Liver (tissue), 9 donors: Measurements from ENCODE around the gene TCEAL3. TPM values are rescaled to one million over a fixed set of nuclear protein-coding genes. Genes with fewer than 3 reads are reported as not detected.

Experiments used
- DNase-seq: peaks from one replicate; pipeline ENCODE4 v3.0.0-alpha.2; 2017; ENCODE audit warnings: low spot score
- H3K27ac ChIP-seq, 2 donors: one replicate each; pipeline ENCODE4 v1.7.0; 2013; ENCODE audit warnings: inconsistent platforms in 2 of 2, low read length in 2 of 2, control low read depth in 1 of 2, low read depth in 1 of 2, mild to moderate bottlenecking in 1 of 2
- H3K27me3 ChIP-seq, 4 donors: one replicate each; pipeline versions ENCODE4 v1.6.1 to v1.7.0; 2013; ENCODE audit warnings: low read length in 3 of 4, inconsistent platforms in 1 of 4, mild to moderate bottlenecking in 1 of 4, moderate library complexity in 1 of 4; ENCODE audit not compliant: control insufficient read depth in 4 of 4, insufficient read depth in 4 of 4
- H3K36me3 ChIP-seq, 4 donors: one replicate each; pipeline versions ENCODE4 v1.6.1 to v1.7.0; 2013; ENCODE audit warnings: low read length in 3 of 4, mild to moderate bottlenecking in 3 of 4, low read depth in 1 of 4, moderate library complexity in 1 of 4; ENCODE audit not compliant: control insufficient read depth in 4 of 4, insufficient read depth in 3 of 4
- H3K4me1 ChIP-seq, 4 donors: one replicate each; pipeline versions ENCODE4 v1.6.1 to v1.7.0; 2013; ENCODE audit warnings: low read length in 3 of 4, mild to moderate bottlenecking in 3 of 4, moderate library complexity in 1 of 4; ENCODE audit not compliant: control insufficient read depth in 4 of 4, insufficient read depth in 4 of 4
- H3K4me3 ChIP-seq, 3 donors: one replicate each; pipeline versions ENCODE4 v1.6.1 to v1.7.0; 2013; ENCODE audit warnings: low read length in 3 of 3, control low read depth in 1 of 3, low read depth in 1 of 3, mild to moderate bottlenecking in 1 of 3
- H3K9ac ChIP-seq, 2 donors: one replicate each; pipeline ENCODE4 v1.7.0; 2013; ENCODE audit warnings: low read length in 2 of 2, mild to moderate bottlenecking in 2 of 2, moderate library complexity in 2 of 2, control low read depth in 1 of 2, low read depth in 1 of 2
- H3K9me3 ChIP-seq, 4 donors: one replicate each; pipeline versions ENCODE4 v1.6.1 to v1.7.0; 2013; ENCODE audit warnings: low read length in 3 of 4; ENCODE audit not compliant: control insufficient read depth in 4 of 4
- EGR1 ChIP-seq, 2 donors: IDR thresholded peaks; 2 replicates each; pipeline ENCODE4 v1.6.1; 2016 to 2018; ENCODE audit warnings: antibody characterized with exemption in 2 of 2, low read depth in 2 of 2
- GABPA ChIP-seq, 2 donors: IDR thresholded peaks in 1 of 2; conservative IDR thresholded peaks in 1 of 2; 2 replicates each; pipeline ENCODE4 v1.6.1; 2016; ENCODE audit warnings: antibody characterized with exemption in 2 of 2, mild to moderate bottlenecking in 1 of 2, moderate library complexity in 1 of 2
- HNF4A ChIP-seq, 2 donors: conservative IDR thresholded peaks; 2 replicates each; pipeline ENCODE4 v1.6.1; 2016; ENCODE audit warnings: antibody characterized with exemption in 2 of 2, mild to moderate bottlenecking in 2 of 2
- HNF4G ChIP-seq: IDR thresholded peaks from 2 replicates; pipeline ENCODE4 v1.6.1; 2016; ENCODE audit warnings: antibody characterized with exemption
- JUND ChIP-seq, 2 donors: IDR thresholded peaks; 2 replicates each; pipeline ENCODE4 v1.6.1; 2016; ENCODE audit warnings: antibody characterized with exemption in 2 of 2
- NR2F2 ChIP-seq: IDR thresholded peaks from 2 replicates; pipeline ENCODE4 v1.6.1; 2016; ENCODE audit warnings: antibody characterized with exemption
- RAD21 ChIP-seq, 2 donors: IDR thresholded peaks; 2 replicates each; pipeline ENCODE4 v1.6.1; 2016; ENCODE audit warnings: antibody characterized with exemption in 2 of 2, mild to moderate bottlenecking in 2 of 2
- RXRA ChIP-seq, 2 donors: IDR thresholded peaks; 2 replicates each; pipeline ENCODE4 v1.6.1; 2017 to 2018; ENCODE audit warnings: antibody characterized with exemption in 2 of 2, mild to moderate bottlenecking in 1 of 2
- WGBS: extraction: QIAGEN DNeasy Blood & Tissue Kit; methylation state at CpG from one replicate; pipeline ENCODE4 v1.1.7; 2013; 5-methylcytosine and 5-hydroxymethylcytosine counted together
- polyA plus RNA-seq, 2 donors: library from polyadenylated mRNA; stranded (reverse) in 1 of 2; unstranded in 1 of 2; fragments of 200-250 nt in 1 of 2; fragments of >200 nt in 1 of 2; fragmentation: Nextera tagmentation in 1 of 2; extraction: Ambion mirVana in 1 of 2; gene quantifications; one replicate each; pipeline versions ENCODE4 v1.2.1 to v1.2.3, GENCODE V29; 2013 to 2015
- total RNA-seq, 2 donors: library from RNA; depleted of rRNA; stranded (reverse); fragments of >200 nt; gene quantifications; one replicate each; pipeline ENCODE4 v1.2.3, GENCODE V29; 2014
- TF ChIP-seq, protein P1 (sequence below): fragments of 150-350 bp; IDR thresholded peaks from 2 replicates; pipeline ENCODE4 v1.5.1; 2017; ENCODE audit warnings: improper control_type of control experiment, low read depth, low read length; ENCODE audit not compliant: missing input control
- TF ChIP-seq, protein P2 (sequence below): IDR thresholded peaks from 2 replicates; pipeline ENCODE4 v1.6.1; 2016; ENCODE audit warnings: antibody characterized with exemption
- TF ChIP-seq, protein P3 (sequence below): IDR thresholded peaks from 2 replicates; pipeline ENCODE4 v1.6.1; 2016; ENCODE audit warnings: antibody characterized with exemption
- TF ChIP-seq, protein P4 (sequence below): IDR thresholded peaks from 2 replicates; pipeline ENCODE4 v1.6.1; 2016; ENCODE audit warnings: antibody characterized with exemption
- TF ChIP-seq, protein P5 (sequence below): IDR thresholded peaks from 2 replicates; pipeline ENCODE4 v1.6.1; 2016; ENCODE audit warnings: antibody characterized with exemption, mild to moderate bottlenecking
- donor health status: healthy.
- donor health status: healthy.
- donor health status: healthy.
- donor health status: healthy.
- donor health status: healthy.

Gene TCEAL3
- total and polyA plus RNA-seq, 4 donors, result 1.4 to 4.4 (median 2.4) TPM

DNA sequence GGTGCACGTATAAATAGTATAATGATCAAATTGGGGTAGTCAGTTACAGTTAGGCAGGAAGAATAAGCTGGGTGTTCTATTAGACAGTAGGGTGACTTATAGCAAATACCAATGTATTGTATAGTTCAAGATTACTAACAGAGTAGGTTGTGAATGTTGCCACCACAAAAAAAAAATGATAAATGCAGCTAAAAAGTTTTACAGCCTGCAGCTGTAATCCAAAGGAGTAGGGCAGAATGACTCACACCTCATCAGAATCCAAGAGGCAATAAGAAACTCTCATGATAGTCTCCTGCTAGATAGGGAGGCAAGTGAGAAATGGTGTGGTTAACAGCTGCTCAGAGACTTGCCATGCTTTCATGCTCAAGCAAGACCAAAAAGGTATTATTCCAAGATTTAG, 42.0 kb upstream of the TCEAL3 start:
- TF ChIP-seq, protein P1, sequence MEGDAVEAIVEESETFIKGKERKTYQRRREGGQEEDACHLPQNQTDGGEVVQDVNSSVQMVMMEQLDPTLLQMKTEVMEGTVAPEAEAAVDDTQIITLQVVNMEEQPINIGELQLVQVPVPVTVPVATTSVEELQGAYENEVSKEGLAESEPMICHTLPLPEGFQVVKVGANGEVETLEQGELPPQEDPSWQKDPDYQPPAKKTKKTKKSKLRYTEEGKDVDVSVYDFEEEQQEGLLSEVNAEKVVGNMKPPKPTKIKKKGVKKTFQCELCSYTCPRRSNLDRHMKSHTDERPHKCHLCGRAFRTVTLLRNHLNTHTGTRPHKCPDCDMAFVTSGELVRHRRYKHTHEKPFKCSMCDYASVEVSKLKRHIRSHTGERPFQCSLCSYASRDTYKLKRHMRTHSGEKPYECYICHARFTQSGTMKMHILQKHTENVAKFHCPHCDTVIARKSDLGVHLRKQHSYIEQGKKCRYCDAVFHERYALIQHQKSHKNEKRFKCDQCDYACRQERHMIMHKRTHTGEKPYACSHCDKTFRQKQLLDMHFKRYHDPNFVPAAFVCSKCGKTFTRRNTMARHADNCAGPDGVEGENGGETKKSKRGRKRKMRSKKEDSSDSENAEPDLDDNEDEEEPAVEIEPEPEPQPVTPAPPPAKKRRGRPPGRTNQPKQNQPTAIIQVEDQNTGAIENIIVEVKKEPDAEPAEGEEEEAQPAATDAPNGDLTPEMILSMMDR, result no peak
- TF ChIP-seq RXRA (IDR thresholded peaks at IDR 0.05) (no peak), HNF4G (no peak), HNF4A (conservative IDR thresholded peaks at IDR 0.05) (no peak)
- TF ChIP-seq, protein P2, sequence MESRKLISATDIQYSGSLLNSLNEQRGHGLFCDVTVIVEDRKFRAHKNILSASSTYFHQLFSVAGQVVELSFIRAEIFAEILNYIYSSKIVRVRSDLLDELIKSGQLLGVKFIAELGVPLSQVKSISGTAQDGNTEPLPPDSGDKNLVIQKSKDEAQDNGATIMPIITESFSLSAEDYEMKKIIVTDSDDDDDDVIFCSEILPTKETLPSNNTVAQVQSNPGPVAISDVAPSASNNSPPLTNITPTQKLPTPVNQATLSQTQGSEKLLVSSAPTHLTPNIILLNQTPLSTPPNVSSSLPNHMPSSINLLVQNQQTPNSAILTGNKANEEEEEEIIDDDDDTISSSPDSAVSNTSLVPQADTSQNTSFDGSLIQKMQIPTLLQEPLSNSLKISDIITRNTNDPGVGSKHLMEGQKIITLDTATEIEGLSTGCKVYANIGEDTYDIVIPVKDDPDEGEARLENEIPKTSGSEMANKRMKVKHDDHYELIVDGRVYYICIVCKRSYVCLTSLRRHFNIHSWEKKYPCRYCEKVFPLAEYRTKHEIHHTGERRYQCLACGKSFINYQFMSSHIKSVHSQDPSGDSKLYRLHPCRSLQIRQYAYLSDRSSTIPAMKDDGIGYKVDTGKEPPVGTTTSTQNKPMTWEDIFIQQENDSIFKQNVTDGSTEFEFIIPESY, result no peak
- Histone ChIP-seq H3K27ac (no peak overlapping the region), H3K36me3 (no peaks in the 10 kb centered on the region), H3K4me1 (no peaks in the 10 kb centered on the region), H3K27me3 (no peaks in the 10 kb centered on the region), H3K9ac (no peak overlapping the region), H3K4me3 (no peak overlapping the region), H3K9me3 (no peaks in the 10 kb centered on the region)
- 67% methylated on average over 1 of the region's 1 CpG for WGBS
- DNase-seq, result no peak

DNA sequence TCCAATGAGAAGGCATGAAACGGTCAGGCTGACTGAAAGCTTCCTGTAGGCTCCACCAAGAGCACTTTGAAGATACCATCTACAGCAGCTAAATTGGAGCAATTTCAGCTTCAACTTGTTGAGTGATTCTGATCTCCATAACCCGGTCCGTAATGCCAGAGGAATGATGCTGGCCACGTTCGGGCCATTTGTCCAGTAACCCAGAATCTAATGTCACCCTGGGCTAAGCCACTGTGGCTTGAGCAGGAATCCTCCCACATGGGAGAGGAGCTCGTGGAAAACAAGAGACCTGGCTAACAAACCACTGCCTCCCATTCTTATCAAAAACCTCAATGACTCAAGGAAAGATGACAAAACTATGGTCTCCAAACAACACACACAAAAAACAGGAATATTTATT, 36.6 kb upstream of the TCEAL3 start:
- H3K27me3 ChIP-seq, result no peaks in the 10 kb centered on the region
- no peak overlapping the region for H3K27ac ChIP-seq
- H3K36me3 ChIP-seq, result no peaks in the 10 kb centered on the region
- no peaks in the 10 kb centered on the region for H3K4me1 ChIP-seq
- H3K4me3 ChIP-seq, result no peak overlapping the region
- no peak for DNase-seq
- TF ChIP-seq NR2F2, result no peak
- TF ChIP-seq, protein P3, sequence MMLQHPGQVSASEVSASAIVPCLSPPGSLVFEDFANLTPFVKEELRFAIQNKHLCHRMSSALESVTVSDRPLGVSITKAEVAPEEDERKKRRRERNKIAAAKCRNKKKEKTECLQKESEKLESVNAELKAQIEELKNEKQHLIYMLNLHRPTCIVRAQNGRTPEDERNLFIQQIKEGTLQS, result no peak
- TF ChIP-seq, protein P4, sequence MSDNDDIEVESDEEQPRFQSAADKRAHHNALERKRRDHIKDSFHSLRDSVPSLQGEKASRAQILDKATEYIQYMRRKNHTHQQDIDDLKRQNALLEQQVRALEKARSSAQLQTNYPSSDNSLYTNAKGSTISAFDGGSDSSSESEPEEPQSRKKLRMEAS, result no peak
- TF ChIP-seq, protein P2, result no peak
- WGBS, result 94% methylated on average over 6 of the region's 6 CpGs
- no peaks in the 10 kb centered on the region for H3K9me3 ChIP-seq
- no peak overlapping the region for H3K9ac ChIP-seq

DNA sequence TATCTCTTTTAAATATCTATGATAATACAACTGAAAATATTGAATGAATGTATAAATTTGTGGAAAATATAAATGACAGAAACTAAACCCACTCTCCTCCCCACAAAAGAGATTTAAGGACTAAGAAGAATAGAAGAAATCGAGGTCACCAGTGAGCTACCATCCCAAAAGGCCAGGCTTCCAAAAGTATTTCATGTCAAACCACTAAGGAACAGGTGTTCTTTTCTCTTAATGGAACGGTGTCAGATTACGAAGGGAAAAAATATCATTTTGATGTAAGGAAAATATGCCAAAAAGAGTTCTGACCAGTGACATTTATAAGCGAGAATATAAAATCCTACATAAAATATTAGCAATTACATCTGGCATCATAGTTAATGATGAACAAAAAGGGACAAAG, 36.0 kb upstream of the TCEAL3 start:
- H3K36me3 ChIP-seq, result no peaks in the 10 kb centered on the region
- H3K9ac ChIP-seq, result no peak overlapping the region
- no peaks in the 10 kb centered on the region for H3K4me1 ChIP-seq
- DNase-seq, result no peak
- no peak overlapping the region for H3K27ac ChIP-seq
- no peak overlapping the region for H3K4me3 ChIP-seq
- no peaks in the 10 kb centered on the region for H3K9me3 ChIP-seq
- no peaks in the 10 kb centered on the region for H3K27me3 ChIP-seq
- WGBS, result 92% methylated on average over 4 of the region's 4 CpGs
- TF ChIP-seq, protein P2, result no peak
- TF ChIP-seq EGR1 (IDR thresholded peaks at IDR 0.05; ENCODE audit: low read depth in 2 of 2) (no peak), GABPA (IDR thresholded peaks at IDR 0.05 in 1 of 2, conservative IDR thresholded peaks at IDR 0.05 in 1 of 2) (no peak), RXRA (IDR thresholded peaks at IDR 0.05) (no peak), HNF4G (no peak), JUND (IDR thresholded peaks at IDR 0.05) (no peak), HNF4A (conservative IDR thresholded peaks at IDR 0.05) (no peak), RAD21 (IDR thresholded peaks at IDR 0.05) (no peak), NR2F2 (no peak)
- TF ChIP-seq, protein P5, sequence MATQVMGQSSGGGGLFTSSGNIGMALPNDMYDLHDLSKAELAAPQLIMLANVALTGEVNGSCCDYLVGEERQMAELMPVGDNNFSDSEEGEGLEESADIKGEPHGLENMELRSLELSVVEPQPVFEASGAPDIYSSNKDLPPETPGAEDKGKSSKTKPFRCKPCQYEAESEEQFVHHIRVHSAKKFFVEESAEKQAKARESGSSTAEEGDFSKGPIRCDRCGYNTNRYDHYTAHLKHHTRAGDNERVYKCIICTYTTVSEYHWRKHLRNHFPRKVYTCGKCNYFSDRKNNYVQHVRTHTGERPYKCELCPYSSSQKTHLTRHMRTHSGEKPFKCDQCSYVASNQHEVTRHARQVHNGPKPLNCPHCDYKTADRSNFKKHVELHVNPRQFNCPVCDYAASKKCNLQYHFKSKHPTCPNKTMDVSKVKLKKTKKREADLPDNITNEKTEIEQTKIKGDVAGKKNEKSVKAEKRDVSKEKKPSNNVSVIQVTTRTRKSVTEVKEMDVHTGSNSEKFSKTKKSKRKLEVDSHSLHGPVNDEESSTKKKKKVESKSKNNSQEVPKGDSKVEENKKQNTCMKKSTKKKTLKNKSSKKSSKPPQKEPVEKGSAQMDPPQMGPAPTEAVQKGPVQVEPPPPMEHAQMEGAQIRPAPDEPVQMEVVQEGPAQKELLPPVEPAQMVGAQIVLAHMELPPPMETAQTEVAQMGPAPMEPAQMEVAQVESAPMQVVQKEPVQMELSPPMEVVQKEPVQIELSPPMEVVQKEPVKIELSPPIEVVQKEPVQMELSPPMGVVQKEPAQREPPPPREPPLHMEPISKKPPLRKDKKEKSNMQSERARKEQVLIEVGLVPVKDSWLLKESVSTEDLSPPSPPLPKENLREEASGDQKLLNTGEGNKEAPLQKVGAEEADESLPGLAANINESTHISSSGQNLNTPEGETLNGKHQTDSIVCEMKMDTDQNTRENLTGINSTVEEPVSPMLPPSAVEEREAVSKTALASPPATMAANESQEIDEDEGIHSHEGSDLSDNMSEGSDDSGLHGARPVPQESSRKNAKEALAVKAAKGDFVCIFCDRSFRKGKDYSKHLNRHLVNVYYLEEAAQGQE, result no peak
- TF ChIP-seq, protein P4, result no peak
- TF ChIP-seq, protein P3, result no peak
